HepG2 (cell line): ENCODE results near the gene ITCH. TPM values are rescaled to one million over a fixed set of nuclear protein-coding genes. Genes with fewer than 3 reads are reported as not detected.

Source experiments
- AGO2 ChIP-seq: fragments of 200-400 bp; formaldehyde crosslinking; optimal IDR thresholded peaks from 2 replicates; pipeline ENCODE3; 2017; ENCODE audit warnings: mild to moderate bottlenecking, low read depth, low read length, moderate library complexity
- BCLAF1 ChIP-seq: fragments of 450-650 bp; IDR thresholded peaks from 2 replicates; pipeline ENCODE4 v1.6.1; 2017; ENCODE audit warnings: mild to moderate bottlenecking
- CCDC6 ChIP-seq: sonication (generic); formaldehyde crosslinking; IDR thresholded peaks from 2 replicates; pipeline ENCODE4 v1.8.1; 2022; ENCODE audit warnings: mild to moderate bottlenecking, missing genetic modification reagents, moderate library complexity
- CHD2 ChIP-seq: IDR thresholded peaks from 2 replicates; pipeline ENCODE4 v1.6.1; 2011; ENCODE audit warnings: low read depth, low read length, improper control_type of control experiment
- DDIT3 ChIP-seq: sonication (generic); formaldehyde crosslinking; IDR thresholded peaks from 2 replicates; pipeline ENCODE4 v1.4.0; 2020; ENCODE audit warnings: mild to moderate bottlenecking, missing genetic modification reagents
- FOXK2 ChIP-seq: fragments of 450-650 bp; IDR thresholded peaks from 2 replicates; pipeline ENCODE4 v1.6.1; 2016
- JUNB ChIP-seq: sonication (generic); formaldehyde crosslinking; IDR thresholded peaks from 2 replicates; pipeline ENCODE4 v1.8.0; 2022; ENCODE audit warnings: missing genetic modification reagents, mild to moderate bottlenecking, borderline replicate concordance
- JUND ChIP-seq: sonication (generic); formaldehyde crosslinking; IDR thresholded peaks from 2 replicates; pipeline ENCODE4 v1.8.0; 2022; ENCODE audit warnings: mild to moderate bottlenecking, missing genetic modification reagents
- KLF16 ChIP-seq, 2 experiments: sonication (generic) in 1 of 2; formaldehyde crosslinking in 1 of 2; IDR thresholded peaks; 2 replicates each; pipeline versions ENCODE4 v1.6.1 to v1.8.0; 2016 to 2023; ENCODE audit warnings: missing genetic modification reagents in 2 of 2, missing compliant biosample characterization in 1 of 2
- NFATC3 ChIP-seq: sonication (generic); formaldehyde crosslinking; IDR thresholded peaks from 2 replicates; pipeline ENCODE4 v1.5.1; 2020; ENCODE audit warnings: mild to moderate bottlenecking, missing genetic modification reagents
- NONO ChIP-seq, 2 experiments: fragments of 450-650 bp in 1 of 2; sonication (generic) in 1 of 2; formaldehyde crosslinking in 1 of 2; IDR thresholded peaks in 1 of 2; conservative IDR thresholded peaks in 1 of 2; 2 replicates each; pipeline versions ENCODE4 v1.6.1 to v1.8.0; 2017 to 2022; ENCODE audit warnings: mild to moderate bottlenecking in 1 of 2, missing genetic modification reagents in 1 of 2, moderate library complexity in 1 of 2
- SMAD9 ChIP-seq: sonication (generic); formaldehyde crosslinking; IDR thresholded peaks from 2 replicates; pipeline ENCODE4 v1.5.1; 2020; ENCODE audit warnings: mild to moderate bottlenecking, missing genetic modification reagents
- SMYD3 ChIP-seq: sonication (generic); formaldehyde crosslinking; IDR thresholded peaks from 2 replicates; pipeline ENCODE4 v1.8.1; 2023; ENCODE audit warnings: mild to moderate bottlenecking, missing genetic modification reagents
- ZNF260 ChIP-seq: sonication (generic); formaldehyde crosslinking; IDR thresholded peaks from 2 replicates; pipeline ENCODE4 v1.4.0; 2020; ENCODE audit warnings: missing genetic modification reagents, low read depth, mild to moderate bottlenecking, borderline replicate concordance
- ZNF563 ChIP-seq: sonication (generic); formaldehyde crosslinking; IDR thresholded peaks from 2 replicates; pipeline ENCODE4 v1.8.0; 2022; ENCODE audit warnings: mild to moderate bottlenecking, moderate library complexity, missing genetic modification reagents
- ZNF720 ChIP-seq: sonication (generic); formaldehyde crosslinking; IDR thresholded peaks from 2 replicates; pipeline ENCODE4 v1.4.0; 2020; ENCODE audit warnings: missing genetic modification reagents
- polyA plus RNA-seq, 8 experiments: library from polyadenylated mRNA; depleted of rRNA in 3 of 8; stranded (reverse) in 7 of 8; unstranded in 1 of 8; fragments of >200 nt; fragmentation: Illumina TruSeq in 4 of 8; extraction: Trizol in 4 of 8; gene quantifications; 2 replicates each; pipeline versions ENCODE4 v1.2.1 to v1.2.3, GENCODE V29; 2011 to 2016; ENCODE audit warnings: low read depth in 4 of 8, missing spikeins in 1 of 8, mixed read lengths in 1 of 8; ENCODE audit not compliant: insufficient read depth in 1 of 8
- total RNA-seq, 5 experiments: library from RNA; depleted of rRNA; stranded (reverse); fragments of >200 nt; fragmentation: Illumina TruSeq; extraction: Trizol; gene quantifications; 2 replicates each; pipeline ENCODE4 v1.2.3, GENCODE V29; 2016; ENCODE audit warnings: low read depth in 1 of 5
- TF ChIP-seq, protein P1 (sequence below): sonication (generic); formaldehyde crosslinking; conservative IDR thresholded peaks from 2 replicates; pipeline ENCODE4 v1.4.0; 2020; ENCODE audit warnings: missing genetic modification reagents
- TF ChIP-seq, protein P2 (sequence below): sonication (generic); formaldehyde crosslinking; conservative IDR thresholded peaks from 2 replicates; pipeline ENCODE4 v1.4.0; 2020; ENCODE audit warnings: missing genetic modification reagents
- TF ChIP-seq, protein P3 (sequence below): IDR thresholded peaks from 2 replicates; pipeline ENCODE4 v1.6.1; 2016; ENCODE audit warnings: missing biosample characterization, missing genetic modification reagents, low read depth

Gene ITCH
- total and polyA plus RNA-seq, 2 of the 13 experiments (the other 11 are each of a cell fraction or from before 2014, with no cell fraction given), result 20.5 to 112 TPM

DNA sequence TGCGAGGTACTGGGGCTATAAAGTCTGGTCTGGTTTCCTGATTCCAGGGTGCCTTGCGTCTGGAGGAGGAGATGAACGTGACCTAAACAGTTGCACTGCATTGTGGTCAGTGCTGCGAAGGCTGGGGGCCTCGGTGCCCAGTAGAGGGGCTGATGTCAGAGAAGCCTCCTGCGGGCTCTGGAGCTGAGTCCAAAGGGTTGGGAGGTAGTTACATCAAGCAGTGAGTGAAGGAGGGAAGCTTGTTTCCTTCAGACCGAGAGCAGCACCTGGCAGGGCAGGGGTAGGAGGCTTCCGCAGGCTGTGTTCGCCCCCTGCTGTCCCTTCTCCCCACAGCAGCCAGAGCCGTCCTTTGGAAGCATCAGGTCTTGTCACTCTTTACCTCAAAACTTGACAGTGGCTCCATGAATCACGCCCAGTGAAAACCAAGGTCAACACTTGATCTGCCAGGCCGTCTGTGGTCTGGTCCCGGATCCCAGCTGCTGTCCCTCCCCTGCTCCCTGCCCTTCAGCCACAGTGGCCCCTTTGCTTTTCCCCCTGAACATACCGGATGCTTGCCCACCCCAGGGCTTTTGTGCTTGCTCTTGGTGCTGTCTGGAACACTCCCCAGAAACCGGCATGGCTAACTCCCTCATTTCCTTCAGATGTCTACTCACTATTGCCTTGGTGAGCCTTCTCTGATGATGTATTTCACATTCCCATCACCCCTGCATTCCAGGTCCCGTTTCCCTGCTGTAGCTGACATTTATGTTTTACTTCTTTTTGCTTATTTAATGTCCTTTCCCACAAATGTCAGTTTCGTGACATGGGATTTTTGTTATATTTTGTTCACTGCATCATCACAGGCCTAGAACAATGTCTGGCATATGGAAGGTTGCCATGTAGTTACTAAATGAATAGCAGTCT lies 160.1 kb downstream of the ITCH start (continued):
- TF ChIP-seq, protein P1, sequence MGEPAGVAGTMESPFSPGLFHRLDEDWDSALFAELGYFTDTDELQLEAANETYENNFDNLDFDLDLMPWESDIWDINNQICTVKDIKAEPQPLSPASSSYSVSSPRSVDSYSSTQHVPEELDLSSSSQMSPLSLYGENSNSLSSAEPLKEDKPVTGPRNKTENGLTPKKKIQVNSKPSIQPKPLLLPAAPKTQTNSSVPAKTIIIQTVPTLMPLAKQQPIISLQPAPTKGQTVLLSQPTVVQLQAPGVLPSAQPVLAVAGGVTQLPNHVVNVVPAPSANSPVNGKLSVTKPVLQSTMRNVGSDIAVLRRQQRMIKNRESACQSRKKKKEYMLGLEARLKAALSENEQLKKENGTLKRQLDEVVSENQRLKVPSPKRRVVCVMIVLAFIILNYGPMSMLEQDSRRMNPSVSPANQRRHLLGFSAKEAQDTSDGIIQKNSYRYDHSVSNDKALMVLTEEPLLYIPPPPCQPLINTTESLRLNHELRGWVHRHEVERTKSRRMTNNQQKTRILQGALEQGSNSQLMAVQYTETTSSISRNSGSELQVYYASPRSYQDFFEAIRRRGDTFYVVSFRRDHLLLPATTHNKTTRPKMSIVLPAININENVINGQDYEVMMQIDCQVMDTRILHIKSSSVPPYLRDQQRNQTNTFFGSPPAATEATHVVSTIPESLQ (CRISPR knock-in tag), result no peak
- TF ChIP-seq FOXK2, result no peak
- no peak; the same call in 1 of the 2 replicates for TF ChIP-seq CHD2
- TF ChIP-seq KLF16 (CRISPR knock-in tag; IDR thresholded peaks at IDR 0.05), result no peak; a peak in 1 of 4 replicates
- no peak for TF ChIP-seq SMYD3 (CRISPR knock-in tag)
- TF ChIP-seq DDIT3, result no peak
- TF ChIP-seq, protein P2, sequence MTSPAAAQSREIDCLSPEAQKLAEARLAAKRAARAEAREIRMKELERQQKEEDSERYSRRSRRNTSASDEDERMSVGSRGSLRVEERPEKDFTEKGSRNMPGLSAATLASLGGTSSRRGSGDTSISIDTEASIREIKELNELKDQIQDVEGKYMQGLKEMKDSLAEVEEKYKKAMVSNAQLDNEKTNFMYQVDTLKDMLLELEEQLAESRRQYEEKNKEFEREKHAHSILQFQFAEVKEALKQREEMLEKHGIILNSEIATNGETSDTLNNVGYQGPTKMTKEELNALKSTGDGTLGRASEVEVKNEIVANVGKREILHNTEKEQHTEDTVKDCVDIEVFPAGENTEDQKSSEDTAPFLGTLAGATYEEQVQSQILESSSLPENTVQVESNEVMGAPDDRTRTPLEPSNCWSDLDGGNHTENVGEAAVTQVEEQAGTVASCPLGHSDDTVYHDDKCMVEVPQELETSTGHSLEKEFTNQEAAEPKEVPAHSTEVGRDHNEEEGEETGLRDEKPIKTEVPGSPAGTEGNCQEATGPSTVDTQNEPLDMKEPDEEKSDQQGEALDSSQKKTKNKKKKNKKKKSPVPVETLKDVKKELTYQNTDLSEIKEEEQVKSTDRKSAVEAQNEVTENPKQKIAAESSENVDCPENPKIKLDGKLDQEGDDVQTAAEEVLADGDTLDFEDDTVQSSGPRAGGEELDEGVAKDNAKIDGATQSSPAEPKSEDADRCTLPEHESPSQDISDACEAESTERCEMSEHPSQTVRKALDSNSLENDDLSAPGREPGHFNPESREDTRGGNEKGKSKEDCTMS (CRISPR knock-in tag), result no peak
- TF ChIP-seq ZNF720 (CRISPR knock-in tag), result no peak
- no peak for TF ChIP-seq ZNF260
- no peak for TF ChIP-seq CCDC6 (CRISPR knock-in tag)
- TF ChIP-seq JUNB, result no peak
- TF ChIP-seq, protein P3, sequence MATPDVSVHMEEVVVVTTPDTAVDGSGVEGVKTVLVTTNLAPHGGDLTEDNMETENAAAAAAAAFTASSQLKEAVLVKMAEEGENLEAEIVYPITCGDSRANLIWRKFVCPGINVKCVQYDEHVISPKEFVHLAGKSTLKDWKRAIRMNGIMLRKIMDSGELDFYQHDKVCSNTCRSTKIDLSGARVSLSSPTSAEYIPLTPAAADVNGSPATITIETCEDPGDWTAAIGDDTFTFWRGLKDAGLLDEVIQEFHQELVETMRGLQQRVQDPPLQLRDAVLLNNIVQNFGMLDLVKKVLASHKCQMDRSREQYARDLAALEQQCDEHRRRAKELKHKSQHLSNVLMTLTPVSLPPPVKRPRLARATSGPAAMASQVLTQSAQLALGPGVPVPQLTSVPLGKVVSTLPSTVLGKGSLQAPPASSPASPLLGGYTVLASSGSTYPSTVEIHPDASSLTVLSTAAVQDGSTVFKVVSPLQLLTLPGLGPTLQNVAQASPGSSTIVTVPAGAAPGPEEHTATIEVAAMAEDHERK, result no peak
- peak; percentile 57 for TF ChIP-seq AGO2
- no peak for TF ChIP-seq SMAD9 (CRISPR knock-in tag)
- TF ChIP-seq ZNF563 (CRISPR knock-in tag), result no peak
- TF ChIP-seq BCLAF1, result no peak
- TF ChIP-seq NFATC3, result no peak
- TF ChIP-seq NONO (IDR thresholded peaks at IDR 0.05), result no peak
- TF ChIP-seq NONO (CRISPR knock-in tag; conservative IDR thresholded peaks at IDR 0.05), result no peak; the same call in 1 of the 2 replicates
- no peak; the same call in 1 of the 2 replicates for TF ChIP-seq JUND (CRISPR knock-in tag)
